ENCODE measurements around the gene SLU7.

Gene SLU7

GRCh38 chr5:160451281-160451680, 32.4 kb upstream of the SLU7 start:
- DNase-seq (ENCODE audit: low spot score) = no peak
- Histone ChIP-seq H3K4me1 (ENCODE audit: insufficient read depth, poor library complexity, severe bottlenecking) (no peaks in the 10 kb centered on the region), H3K36me3 (ENCODE audit: low read depth) (no peaks in the 10 kb centered on the region), H3K27ac (ENCODE audit: poor library complexity, severe bottlenecking) (no peak overlapping the region), H3K4me3 (ENCODE audit: severe bottlenecking) (no peak overlapping the region), H3K9me3 (ENCODE audit: severe bottlenecking) (no peaks in the 10 kb centered on the region), H3K27me3 (ENCODE audit: insufficient read depth, poor library complexity, severe bottlenecking) (peaks cover 4% of the 10 kb centered on the region)
- TF ChIP-seq CTCF (IDR thresholded peaks at IDR 0.05; ENCODE audit: poor library complexity, severe bottlenecking) = no peak
- no peak for ATAC-seq (ENCODE audit: low read depth)

GRCh38 chr5:160450164-160450932, 31.5 kb upstream of the SLU7 start:
- Histone ChIP-seq H3K4me3 (ENCODE audit: severe bottlenecking) (no peak overlapping the region), H3K9me3 (ENCODE audit: severe bottlenecking) (no peaks in the 10 kb centered on the region), H3K36me3 (ENCODE audit: low read depth) (no peaks in the 10 kb centered on the region), H3K4me1 (ENCODE audit: insufficient read depth, poor library complexity, severe bottlenecking) (no peaks in the 10 kb centered on the region), H3K27me3 (ENCODE audit: insufficient read depth, poor library complexity, severe bottlenecking) (peaks cover 4% of the 10 kb centered on the region), H3K27ac (ENCODE audit: poor library complexity, severe bottlenecking) (no peak overlapping the region)
- no peak for ATAC-seq (ENCODE audit: low read depth)
- no peak for DNase-seq (ENCODE audit: low spot score)
- no peak for TF ChIP-seq CTCF (IDR thresholded peaks at IDR 0.05; ENCODE audit: poor library complexity, severe bottlenecking)

GRCh38 chr5:160449458-160449857, 30.6 kb upstream of the SLU7 start:
- Histone ChIP-seq H3K27ac (ENCODE audit: poor library complexity, severe bottlenecking) (no peak overlapping the region), H3K9me3 (ENCODE audit: severe bottlenecking) (no peaks in the 10 kb centered on the region), H3K4me3 (ENCODE audit: severe bottlenecking) (no peak overlapping the region), H3K36me3 (ENCODE audit: low read depth) (no peaks in the 10 kb centered on the region), H3K4me1 (ENCODE audit: insufficient read depth, poor library complexity, severe bottlenecking) (no peaks in the 10 kb centered on the region), H3K27me3 (ENCODE audit: insufficient read depth, poor library complexity, severe bottlenecking) (peaks cover 4% of the 10 kb centered on the region)
- DNase-seq (ENCODE audit: low spot score) = no peak
- ATAC-seq (ENCODE audit: low read depth) = no peak
- TF ChIP-seq CTCF (IDR thresholded peaks at IDR 0.05; ENCODE audit: poor library complexity, severe bottlenecking) = no peak

GRCh38 chr5:160448886-160449285, 30.0 kb upstream of the SLU7 start:
- no peak for DNase-seq (ENCODE audit: low spot score)
- no peak for TF ChIP-seq CTCF (IDR thresholded peaks at IDR 0.05; ENCODE audit: poor library complexity, severe bottlenecking)
- Histone ChIP-seq H3K4me1 (ENCODE audit: insufficient read depth, poor library complexity, severe bottlenecking) (no peaks in the 10 kb centered on the region), H3K4me3 (ENCODE audit: severe bottlenecking) (no peak overlapping the region), H3K27me3 (ENCODE audit: insufficient read depth, poor library complexity, severe bottlenecking) (no peaks in the 10 kb centered on the region), H3K9me3 (ENCODE audit: severe bottlenecking) (no peaks in the 10 kb centered on the region), H3K36me3 (ENCODE audit: low read depth) (no peaks in the 10 kb centered on the region), H3K27ac (ENCODE audit: poor library complexity, severe bottlenecking) (no peak overlapping the region)
- ATAC-seq (ENCODE audit: low read depth) = no peak

GRCh38 chr5:160445751-160446150, 26.9 kb upstream of the SLU7 start:
- no peak for TF ChIP-seq CTCF (IDR thresholded peaks at IDR 0.05; ENCODE audit: poor library complexity, severe bottlenecking)
- Histone ChIP-seq H3K36me3 (ENCODE audit: low read depth) (no peaks in the 10 kb centered on the region), H3K4me1 (ENCODE audit: insufficient read depth, poor library complexity, severe bottlenecking) (no peaks in the 10 kb centered on the region), H3K4me3 (ENCODE audit: severe bottlenecking) (no peak overlapping the region), H3K9me3 (ENCODE audit: severe bottlenecking) (no peaks in the 10 kb centered on the region), H3K27me3 (ENCODE audit: insufficient read depth, poor library complexity, severe bottlenecking) (no peaks in the 10 kb centered on the region), H3K27ac (ENCODE audit: poor library complexity, severe bottlenecking) (no peak overlapping the region)
- DNase-seq (ENCODE audit: low spot score) = no peak
- no peak for ATAC-seq (ENCODE audit: low read depth)
